ENCODE measurements around the gene MAEL.
"Not testable (repeated sequence)": the region's sequence is repeated elsewhere in the genome, so short reads cannot be mapped to it uniquely, and the experiment has no call there.

Gene MAEL

GRCh38 chr1:166975361-166976129 lies 13.5 kb upstream of the MAEL start, which contains the start of gene ILDR2:
TSS of gene ILDR2 (minus strand) at chr1:166975540. CDS start at chr1:166975268, 272 bp downstream.
- DNase-seq: peak; percentile 50 to 94 (median 66)
- intact Hi-C loops (cut with DNase I): loop anchor here (1.0 to 10.0 kb wide), 3 partner anchors 28 to 131 kb away; no protein-coding TSS in a partner anchor

GRCh38 chr1:166977951-166978350 lies 11.1 kb upstream of the MAEL start:
- intact Hi-C loops (cut with DNase I): loop anchor here (5.0 to 10.0 kb wide), 2 partner anchors 79 to 133 kb away; no protein-coding TSS in a partner anchor
- DNase-seq: no peak

GRCh38 chr1:166978821-166979220 lies 10.3 kb upstream of the MAEL start:
- DNase-seq: no peak
- intact Hi-C loops (cut with DNase I): loop anchor here (5.0 to 10.0 kb wide), 2 partner anchors 78 to 134 kb away; no protein-coding TSS in a partner anchor

- intact Hi-C loops (cut with DNase I): no loop called here
Observed at GRCh38 chr1:166980383-166980782, 8.7 kb upstream of the MAEL start.

GRCh38 chr1:166980818-166981217 lies 8.3 kb upstream of the MAEL start:
- intact Hi-C loops (cut with DNase I): no loop called here
- DNase-seq: no peak

More at GRCh38 chr1:166980383-166980782, 8.7 kb upstream of the MAEL start:
- DNase-seq: no peak

GRCh38 chr1:166981589-166981988 lies 7.5 kb upstream of the MAEL start:
- no peak for DNase-seq
- intact Hi-C loops (cut with DNase I): no loop called here

GRCh38 chr1:166999075-166999474 lies 10.0 kb downstream of the MAEL start:
- intact Hi-C loops (cut with DNase I): no loop called here
- DNase-seq: no peak

GRCh38 chr1:166999500-167000055 lies 10.5 kb downstream of the MAEL start:
- intact Hi-C loops (cut with DNase I): no loop called here
- DNase-seq: no peak

GRCh38 chr1:167000546-167000945 lies 11.5 kb downstream of the MAEL start:
- intact Hi-C loops (cut with DNase I): no loop called here
- DNase-seq: no peak

- no peak for DNase-seq
- intact Hi-C loops (cut with DNase I): no loop called here
Observed at GRCh38 chr1:167002354-167002753, 13.3 kb downstream of the MAEL start.

- intact Hi-C loops (cut with DNase I): no loop called here
- no peak for DNase-seq
Observed at GRCh38 chr1:167003711-167004110, 14.6 kb downstream of the MAEL start.

- DNase-seq: no peak
- intact Hi-C loops (cut with DNase I): no loop called here
Observed at GRCh38 chr1:167011560-167012191, 22.6 kb downstream of the MAEL start.

- no peak for DNase-seq
- intact Hi-C loops (cut with DNase I): no loop called here
Observed at GRCh38 chr1:167012570-167012969, 23.5 kb downstream of the MAEL start.

GRCh38 chr1:167013108-167013929 lies 24.2 kb downstream of the MAEL start:
- DNase-seq: no peak
- intact Hi-C loops (cut with DNase I): no loop called here

- DNase-seq: no peak
- intact Hi-C loops (cut with DNase I): no loop called here
Observed at GRCh38 chr1:167016100-167016750, 27.1 kb downstream of the MAEL start.

- intact Hi-C loops (cut with DNase I): no loop called here
- DNase-seq: no peak
Observed at GRCh38 chr1:167022384-167022783, 33.3 kb downstream of the MAEL start.

- peak in 2 of 10 donors; percentile 66 to 69 for DNase-seq
- intact Hi-C loops (cut with DNase I): not testable (repeated sequence)
Observed at GRCh38 chr1:167029553-167029952, 40.5 kb downstream of the MAEL start.

- intact Hi-C loops (cut with DNase I): no loop called here
- no peak for DNase-seq
Observed at GRCh38 chr1:167033646-167034045, 44.6 kb downstream of the MAEL start.

GRCh38 chr1:167043752-167044488 lies 54.8 kb downstream of the MAEL start:
- DNase-seq: peak in 8 of 10 donors; percentile 41 to 93 (median 60)
- intact Hi-C loops (cut with DNase I): no loop called here

Measured in posterior cingulate gyrus (tissue), 11 donors.